HG03457 (cell line): ENCODE measurements around the gene LRRK1.

Experiments
- ATAC-seq: cut with Tn5 transposase; IDR thresholded peaks from one replicate; pipeline ENCODE4 v1.9.1; 2021; ENCODE audit warnings: moderate number of reproducible peaks; ENCODE audit not compliant: unreplicated experiment

Gene LRRK1

DNA sequence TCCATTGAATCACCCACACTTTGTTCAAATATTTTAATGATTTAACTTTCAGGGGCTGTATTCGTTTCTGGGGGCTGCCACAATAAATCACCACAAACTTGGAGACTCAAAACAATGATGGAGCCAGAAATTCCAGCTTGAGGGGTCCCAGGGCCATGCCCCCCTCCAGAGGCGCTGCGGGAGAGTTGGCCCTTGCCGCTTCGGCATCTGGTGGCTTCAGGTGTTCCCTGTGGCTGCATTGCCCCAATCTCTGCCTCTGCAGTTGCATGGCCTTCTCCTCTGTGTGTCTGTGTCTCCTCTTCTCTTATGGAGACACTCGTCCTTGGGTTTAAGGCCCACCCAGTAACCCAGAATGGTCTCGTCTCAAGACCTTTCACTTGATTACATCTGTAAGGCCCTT, 187.9 kb downstream of the LRRK1 start:
- ATAC-seq = no peak

DNA sequence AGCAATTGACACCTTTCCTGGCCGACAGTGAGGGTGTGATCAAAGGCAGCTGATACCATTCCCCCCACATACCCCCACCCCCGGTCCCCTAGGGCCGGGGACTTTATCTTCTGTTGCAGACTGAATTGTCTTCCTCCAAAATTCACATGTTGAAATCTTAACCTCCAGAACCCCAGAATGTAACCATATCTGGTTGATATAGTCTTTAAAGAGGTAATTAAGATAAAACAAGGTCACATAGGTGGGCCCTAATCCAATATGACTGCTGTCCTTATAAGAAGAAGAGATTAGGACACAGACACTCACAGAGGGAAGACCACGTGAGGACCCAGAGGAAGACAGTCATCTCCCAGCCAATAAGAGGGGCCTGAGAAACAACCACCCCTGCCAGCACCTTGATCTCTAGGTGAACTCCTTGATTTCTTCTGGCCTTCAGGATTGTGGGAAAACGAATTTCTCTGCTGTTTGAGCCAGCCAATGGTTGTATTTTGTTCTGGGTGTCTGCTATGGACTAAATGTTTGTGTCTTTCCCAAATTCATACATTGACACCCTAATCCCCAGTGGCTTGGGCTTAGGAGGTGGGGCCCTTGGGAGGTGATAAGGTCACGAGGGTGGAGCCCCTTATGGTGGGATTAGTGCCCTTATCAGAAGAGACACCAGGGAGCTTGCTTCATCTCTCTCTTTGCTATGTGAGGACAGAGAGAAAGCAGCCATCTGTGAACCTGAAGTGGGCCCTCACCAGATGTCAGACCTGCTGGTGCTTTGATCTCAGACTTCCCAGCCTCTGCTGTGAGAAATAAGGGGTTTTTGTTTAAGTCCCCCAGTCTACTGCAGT, 188.7 kb downstream of the LRRK1 start:
- ATAC-seq = no peak

DNA sequence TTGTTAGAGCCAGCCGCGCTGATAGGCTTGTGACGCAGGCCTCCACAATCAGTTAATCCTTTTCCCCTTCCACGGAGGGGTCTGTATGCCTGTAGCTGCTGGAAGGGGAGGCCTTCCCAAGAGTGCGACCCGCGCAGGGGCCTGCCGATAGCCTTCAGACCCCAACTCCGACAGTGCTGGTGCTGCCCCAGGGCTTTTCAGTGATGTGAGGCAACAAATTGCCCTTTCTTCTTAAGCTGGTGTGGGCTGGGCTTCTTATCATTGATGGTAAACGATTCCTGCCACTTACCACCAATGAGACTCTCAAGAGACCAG, 189.3 kb downstream of the LRRK1 start:
- ATAC-seq = no peak

DNA sequence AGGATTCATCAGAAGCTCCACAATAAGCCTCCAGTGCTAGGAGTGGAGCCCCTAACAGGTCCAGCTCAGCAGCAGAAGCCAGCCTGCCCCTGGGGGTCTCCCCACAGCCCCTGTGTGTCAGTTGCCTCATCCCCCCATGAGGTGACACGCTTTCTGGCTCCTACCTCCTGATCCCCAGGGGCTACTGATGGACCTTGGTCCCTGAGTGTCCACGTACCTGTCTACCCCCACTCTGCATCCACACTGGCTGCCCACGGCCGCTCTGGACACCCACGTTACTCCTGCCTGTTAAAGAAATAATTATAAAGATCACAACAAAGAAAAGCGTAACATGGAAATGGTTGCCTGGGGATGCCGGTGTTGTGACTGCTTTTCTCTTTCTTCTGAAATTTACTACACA, 189.6 kb downstream of the LRRK1 start:
- no peak for ATAC-seq

DNA sequence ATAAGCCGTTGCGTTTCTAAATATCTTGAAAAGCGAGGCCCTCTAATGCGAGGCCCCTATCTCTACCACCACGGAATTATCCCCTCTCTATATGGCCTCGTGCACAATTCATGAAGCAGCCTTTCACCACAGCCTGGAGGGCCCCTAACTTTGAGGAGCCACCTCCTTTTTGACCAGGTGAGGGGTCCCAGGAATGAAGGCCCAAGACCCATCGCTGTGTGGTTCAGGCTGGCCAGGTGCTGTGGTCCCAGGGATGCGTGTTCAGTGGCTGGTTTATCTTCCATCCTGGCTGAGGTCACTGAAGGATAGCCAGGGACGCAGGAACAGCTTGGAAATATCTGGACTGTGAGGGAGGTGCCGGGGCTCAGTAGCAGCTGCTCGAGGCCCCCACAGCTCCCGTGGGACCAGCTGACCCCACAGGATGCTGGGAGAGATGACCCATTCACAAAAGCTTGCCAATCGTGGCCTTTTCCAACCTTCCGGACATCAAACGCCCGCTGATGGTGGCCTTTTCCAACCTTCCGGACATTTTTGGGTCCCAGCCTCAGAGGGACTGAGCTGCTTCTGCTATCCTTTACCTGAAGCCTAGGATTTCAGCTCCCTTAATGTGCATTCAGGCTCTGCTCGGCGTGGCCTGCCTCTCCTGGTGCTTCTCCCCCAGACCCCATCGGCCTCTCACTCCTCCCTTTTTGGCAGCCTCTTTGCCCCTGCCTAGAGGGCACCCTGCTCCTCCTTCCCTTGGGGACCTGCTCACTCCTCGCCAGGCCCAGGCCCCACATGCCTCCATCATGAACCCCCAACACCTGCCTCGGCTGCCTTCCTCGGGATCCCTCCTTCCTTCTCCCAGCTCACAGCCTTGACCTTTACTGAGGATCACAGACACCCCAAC, 191.8 kb downstream of the LRRK1 start:
- ATAC-seq = no peak

DNA sequence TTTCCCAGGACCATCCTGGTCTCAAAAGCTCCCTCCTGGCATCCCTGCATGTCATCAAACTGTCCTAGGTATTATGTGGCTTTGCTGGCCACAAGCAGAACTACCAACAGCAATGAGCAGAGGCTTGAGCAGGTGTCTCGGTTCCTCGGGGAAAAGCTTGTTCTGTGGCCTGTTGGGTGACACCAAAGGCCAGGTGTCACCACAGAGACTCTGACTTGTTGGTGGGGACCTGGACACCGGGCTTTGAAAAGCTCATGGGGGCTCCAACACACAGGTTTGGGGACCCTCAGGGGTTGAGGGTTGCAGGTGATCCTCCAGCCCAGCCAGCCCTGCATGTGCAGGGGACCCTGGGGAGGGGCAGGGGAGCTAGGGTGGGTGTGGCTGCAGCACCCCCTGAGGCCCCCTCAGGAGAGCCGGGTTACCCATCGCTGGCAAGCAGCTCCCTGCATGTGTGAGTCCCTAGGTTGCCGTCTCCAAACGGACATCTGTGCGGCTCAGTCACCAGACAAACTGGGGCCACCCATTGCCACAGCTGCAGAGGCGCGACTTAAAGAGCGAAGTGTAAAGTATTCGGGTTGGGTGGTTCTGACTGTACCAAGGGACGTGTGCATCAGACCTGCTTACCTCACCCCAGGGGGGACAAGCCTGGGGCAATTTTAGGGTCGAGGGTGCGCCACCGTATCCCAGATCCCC, 192.6 kb downstream of the LRRK1 start:
- ATAC-seq = no peak

DNA sequence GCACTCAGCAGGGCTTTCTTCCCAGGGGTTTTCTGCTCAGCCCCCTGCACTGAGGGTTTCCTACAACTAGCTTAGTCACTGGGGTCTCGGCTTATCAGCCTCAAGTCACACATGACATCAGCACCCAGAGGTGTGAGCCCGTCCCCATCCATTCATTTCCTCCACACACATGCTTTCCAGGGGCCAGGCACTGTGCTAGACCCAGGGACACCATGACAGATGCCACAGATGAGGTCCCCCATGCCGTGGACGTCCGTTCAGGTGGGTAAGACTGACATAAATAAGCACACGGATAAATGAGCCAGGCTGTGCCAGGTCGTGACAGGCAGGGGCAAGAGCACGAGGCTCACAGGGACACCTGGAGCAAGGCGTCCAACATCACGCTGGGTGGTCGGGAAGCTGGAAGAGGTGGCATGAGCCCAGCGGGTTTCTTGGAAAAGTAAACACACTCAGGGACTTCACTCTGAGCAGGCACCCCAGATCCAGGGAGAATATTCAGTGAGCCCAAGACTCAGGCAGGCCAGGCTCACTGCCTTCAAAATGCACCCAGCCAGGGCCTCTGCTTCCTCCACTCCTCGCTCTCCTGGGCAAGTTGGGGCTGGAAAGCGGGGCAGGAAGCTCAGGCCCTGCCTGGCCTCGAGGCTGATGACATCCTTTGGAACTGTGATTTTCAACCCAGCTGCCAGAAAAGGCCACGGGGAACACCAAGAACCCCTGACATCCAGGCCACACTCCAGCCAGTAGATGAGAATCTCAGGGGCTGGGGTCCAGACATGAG, 193.4 kb downstream of the LRRK1 start:
- ATAC-seq = no peak

DNA sequence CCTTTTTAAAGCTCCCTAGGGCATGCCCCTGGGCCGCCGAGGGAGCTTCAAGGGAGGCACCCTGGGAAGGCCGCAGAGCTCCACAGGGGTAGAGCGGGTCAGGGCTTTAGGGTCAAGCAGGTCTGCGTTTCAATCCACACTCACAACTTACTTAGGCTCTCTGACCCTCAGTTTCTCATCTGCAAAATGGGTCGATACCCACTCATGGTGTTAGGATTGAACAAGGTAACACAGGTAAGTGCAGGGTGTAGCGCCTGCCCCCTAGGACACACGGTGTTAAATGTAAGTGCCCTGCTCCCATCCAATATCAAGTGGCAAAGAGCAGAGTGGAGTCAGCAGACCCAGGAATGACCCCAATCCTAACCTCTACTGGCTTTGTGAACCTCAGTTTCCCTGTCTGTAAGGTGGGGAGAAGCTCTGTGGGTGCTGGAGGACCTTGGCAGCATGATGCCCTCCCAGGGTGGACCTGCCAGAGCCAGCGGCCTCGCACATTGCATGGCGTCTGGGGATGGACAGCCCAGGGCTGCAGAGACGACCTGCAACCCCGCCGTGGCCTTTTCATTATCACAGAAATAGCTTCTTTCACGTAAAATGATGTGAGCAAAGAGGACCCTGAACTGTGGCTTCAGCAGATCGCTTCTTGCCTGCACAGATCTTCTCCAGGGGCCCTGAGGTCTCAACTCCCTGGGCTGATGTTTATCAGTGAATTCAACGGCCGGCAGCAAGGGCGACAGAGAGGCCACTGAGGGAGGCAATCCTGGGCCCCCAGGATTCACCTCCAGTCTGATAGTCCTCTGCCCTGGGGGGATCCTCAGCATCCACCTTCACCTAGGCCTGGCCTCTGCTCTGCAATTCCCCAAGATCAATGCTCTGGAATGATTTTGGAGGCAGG, 194.2 kb downstream of the LRRK1 start:
- ATAC-seq = no peak

DNA sequence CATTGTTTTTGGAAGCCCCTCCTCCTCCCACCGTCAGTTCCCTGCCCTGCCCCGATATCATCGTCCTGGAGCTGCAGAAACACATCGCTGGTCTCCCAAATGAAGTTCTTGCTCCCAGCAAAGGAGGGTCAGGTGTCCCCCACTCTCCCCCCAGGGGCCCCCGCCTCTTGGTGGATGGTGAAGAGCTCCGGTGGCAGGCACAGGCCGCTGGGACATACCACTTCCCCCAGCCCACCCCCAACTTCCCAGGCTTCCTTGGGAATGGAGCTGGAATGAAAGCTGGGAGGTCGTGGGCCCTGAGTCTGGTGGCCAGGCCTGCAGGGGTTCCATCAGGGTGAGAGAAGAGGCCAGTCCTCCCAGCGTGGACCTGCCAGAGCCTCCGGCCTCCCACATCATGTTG, 195.0 kb downstream of the LRRK1 start:
- ATAC-seq = no peak

DNA sequence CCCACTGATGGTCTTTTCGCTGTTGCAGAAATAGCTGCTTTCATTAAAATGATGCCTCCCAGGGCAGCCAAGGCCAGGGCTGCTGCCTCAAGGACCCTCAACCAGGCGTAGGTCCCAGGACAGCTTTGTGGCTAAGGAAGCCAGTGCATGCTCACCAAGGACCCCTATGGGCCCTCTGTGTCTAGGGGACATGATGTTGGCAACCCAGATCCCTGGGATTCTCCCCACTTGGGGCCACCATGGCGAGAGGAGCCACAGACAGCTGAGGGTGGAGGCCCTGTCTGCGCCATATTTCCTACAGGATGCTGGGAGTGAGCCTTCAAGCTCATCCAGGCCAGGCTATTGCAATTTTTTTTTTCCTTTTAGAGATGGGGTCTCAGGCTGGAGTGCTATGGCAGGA, 195.5 kb downstream of the LRRK1 start:
- no peak for ATAC-seq

DNA sequence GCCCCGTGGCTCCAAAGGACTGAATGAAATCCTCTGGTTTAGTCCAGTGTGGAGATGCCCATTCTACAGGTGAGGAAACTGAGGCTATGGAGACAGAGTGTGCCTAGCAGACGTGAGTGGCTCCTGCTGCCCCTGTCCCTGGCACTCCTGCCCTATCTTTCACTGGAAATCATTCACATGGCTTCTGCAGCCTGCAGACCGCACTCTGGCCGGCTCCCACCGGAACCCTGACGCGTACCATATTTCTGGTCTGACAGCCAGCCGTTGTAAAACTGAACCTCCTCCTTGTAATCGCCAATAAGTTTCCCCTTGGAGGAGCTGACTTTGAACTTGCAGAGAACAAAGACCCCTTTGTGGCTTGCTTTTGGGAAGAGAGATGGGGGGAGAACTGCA, 196.2 kb downstream of the LRRK1 start:
- no peak for ATAC-seq

DNA sequence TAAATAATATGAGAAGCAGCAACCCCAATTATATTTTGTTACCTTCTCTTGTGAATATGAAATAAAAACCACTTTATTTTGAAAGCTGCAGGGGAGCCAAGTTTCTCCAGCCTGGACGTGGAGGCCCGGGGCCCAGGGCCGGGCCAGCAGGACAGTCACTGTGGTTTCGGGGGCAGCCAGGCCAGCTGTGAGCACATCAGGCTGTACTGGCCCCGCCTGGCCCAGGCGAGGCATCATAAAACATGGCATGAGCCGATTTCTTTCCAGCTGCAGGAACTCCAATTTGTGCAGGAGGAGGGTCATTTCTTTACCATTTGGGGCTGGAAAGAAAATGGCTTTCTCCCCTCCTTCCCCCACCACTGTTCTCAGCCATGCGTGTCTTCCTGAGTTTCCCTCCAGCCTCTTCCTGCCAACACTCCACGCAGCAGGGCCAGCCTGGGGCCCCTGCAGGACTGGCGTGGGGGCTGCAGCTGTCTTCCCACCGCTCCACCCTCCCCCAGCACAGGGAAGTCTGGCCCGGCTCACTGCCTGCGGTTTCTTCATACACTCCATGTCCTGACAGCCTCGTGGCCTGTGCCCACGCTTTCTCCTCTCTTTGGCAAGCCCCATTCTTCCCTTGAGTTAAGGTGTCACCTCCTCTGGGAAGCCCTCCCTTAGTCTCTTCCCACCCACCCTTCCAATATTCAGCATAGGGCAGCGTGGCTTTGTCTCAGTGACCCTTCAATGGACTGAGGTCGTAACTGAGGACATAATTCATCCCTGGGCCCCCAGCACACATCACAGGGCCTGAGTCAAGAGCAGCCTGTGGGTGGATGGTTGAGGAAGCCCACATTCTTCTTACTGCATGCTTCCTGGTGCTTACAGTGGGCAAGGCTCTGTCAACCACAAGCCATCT, 196.9 kb downstream of the LRRK1 start:
- ATAC-seq = no peak

DNA sequence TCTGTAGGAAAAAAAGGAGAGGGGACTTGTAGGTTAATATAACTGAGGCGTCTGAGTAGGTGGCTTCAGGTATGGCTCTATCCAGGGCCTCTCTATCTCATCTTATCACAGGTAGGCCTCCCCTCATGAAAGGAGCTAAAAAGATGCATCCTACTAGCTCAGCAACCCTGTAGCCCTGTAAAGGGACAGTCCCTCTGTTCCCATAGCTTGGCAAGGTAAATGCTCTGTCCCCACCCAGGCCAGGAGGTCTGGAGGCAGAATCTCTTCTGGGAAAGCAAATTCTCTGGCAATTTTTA, 197.5 kb downstream of the LRRK1 start:
- ATAC-seq = no peak

DNA sequence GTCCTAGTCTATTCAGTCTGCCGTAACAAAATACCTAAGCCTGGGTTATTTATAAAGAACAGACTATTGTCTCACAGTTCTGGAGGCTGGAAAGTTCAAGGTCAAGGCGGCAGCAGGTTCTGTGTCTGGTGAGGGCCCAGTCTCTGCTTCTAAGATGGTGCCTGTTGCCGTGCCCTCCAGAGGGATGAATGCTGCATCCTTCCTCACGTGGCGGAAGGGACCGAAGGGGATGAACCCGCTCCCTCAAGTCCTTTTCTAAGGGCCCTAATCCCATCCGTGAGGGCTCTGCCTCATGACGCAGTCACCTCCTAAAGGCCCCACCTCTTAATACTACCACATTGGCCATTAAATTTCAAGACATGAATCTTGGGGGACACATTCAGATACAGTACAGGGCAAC, 199.0 kb downstream of the LRRK1 start:
- no peak for ATAC-seq

DNA sequence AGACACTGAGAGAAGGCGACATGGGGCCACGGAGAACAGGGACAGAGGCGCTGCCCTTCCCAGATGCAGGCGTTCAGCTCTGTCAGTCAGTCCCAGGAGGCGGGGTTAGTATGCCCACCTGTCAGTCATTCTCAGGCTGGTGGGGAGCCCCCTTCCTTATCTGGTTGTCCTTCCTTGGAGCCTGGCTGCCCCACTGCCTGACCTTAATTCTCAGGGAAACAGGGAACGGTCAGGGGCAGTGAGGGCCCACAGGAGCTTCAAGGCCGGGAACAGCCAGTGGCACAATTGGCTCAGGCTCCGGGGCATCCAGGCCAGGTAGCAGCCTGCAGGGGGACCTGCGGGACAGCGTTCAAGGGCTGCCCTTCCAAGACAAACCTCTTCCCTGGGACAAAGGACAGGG, 199.5 kb downstream of the LRRK1 start:
- no peak for ATAC-seq

DNA sequence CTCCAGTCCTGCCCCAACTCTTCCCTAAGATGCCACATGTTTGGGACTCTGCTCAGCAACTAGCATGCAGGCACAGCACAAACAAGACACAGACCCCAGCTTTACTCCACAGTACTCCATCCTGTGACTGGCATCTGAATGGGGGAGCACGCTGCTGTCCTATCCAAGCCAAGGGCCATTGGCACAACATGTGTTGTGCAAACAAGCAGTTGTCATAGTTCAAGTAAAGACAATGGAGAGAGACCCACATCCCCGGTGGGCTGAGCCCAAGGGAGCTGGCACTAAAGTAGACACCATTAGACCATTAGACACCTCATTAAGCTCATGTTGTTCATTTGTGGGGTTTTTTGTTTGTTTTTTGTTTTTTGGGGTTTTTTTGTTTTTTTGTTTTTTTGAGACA, 200.0 kb downstream of the LRRK1 start:
- no peak for ATAC-seq
